Activated CD4-positive, alpha-beta T cell treated with anti-CD3 and anti-CD28 coated beads for 24 hours (primary cell): Measurements from ENCODE around the gene MED17.
"Not testable (repeated sequence)": the region's sequence is repeated elsewhere in the genome, so short reads cannot be mapped to it uniquely, and the experiment has no call there.

Experiments
- DNase-seq, 2 donors: peaks; one replicate each; pipeline ENCODE4 v3.0.0-alpha.2; 2020; ENCODE audit warnings: low read depth in 2 of 2

Gene MED17

GRCh38 chr11:93757924-93758865, 25.9 kb upstream of the MED17 start:
- DNase-seq: no peak

- DNase-seq: not testable (repeated sequence)
Observed at GRCh38 chr11:93759123-93759522, 25.0 kb upstream of the MED17 start.

- no peak for DNase-seq
Observed at GRCh38 chr11:93761910-93762309, 22.2 kb upstream of the MED17 start.

GRCh38 chr11:93765551-93765950, 18.5 kb upstream of the MED17 start:
- DNase-seq: no peak

DNA sequence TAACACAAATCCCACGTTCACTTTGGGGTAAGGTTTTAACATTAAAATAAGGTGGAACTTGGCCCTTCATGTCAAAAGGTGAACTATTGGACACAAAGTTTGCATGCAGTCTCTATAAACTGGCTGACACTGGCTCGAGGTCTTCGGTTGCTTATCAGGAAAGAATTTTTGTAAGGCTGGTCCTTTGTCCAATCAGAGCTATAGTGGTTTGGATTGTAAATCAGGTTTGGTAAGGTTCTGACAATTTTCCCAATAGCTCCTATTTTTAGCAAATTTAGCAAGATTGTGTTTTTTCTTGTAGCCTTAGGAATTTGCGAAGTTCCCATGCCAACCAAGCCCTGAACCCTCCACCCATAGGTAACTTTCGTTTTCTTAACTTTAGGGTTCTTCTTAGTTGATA, 17.6 kb upstream of the MED17 start:
- no peak for DNase-seq

- no peak for DNase-seq
Observed at GRCh38 chr11:93767018-93767417, 17.1 kb upstream of the MED17 start.

- no peak for DNase-seq
Observed at GRCh38 chr11:93770160-93770559, 13.9 kb upstream of the MED17 start.

DNA sequence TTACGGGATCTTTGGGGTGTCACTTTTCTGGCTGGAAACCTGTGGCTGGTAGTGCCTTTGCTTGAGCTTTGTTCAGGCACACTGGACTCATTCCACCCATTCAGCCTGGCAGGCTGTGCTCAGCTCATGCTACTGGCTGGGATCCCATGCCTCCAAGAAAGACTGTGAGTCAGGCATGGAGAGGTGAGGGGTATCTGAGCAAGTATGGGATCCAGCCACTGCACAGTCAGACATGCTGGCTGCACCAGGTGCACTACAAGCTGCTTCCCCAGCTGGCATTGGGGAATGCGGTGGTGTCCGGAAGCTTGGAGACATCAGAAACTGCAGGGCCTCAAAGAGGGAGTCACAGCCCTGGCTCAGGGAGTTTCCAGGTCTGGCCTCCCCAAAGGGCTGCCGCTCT, 12.0 kb upstream of the MED17 start:
- no peak for DNase-seq

GRCh38 chr11:93773045-93773477, 11.0 kb upstream of the MED17 start:
- no peak for DNase-seq

DNA sequence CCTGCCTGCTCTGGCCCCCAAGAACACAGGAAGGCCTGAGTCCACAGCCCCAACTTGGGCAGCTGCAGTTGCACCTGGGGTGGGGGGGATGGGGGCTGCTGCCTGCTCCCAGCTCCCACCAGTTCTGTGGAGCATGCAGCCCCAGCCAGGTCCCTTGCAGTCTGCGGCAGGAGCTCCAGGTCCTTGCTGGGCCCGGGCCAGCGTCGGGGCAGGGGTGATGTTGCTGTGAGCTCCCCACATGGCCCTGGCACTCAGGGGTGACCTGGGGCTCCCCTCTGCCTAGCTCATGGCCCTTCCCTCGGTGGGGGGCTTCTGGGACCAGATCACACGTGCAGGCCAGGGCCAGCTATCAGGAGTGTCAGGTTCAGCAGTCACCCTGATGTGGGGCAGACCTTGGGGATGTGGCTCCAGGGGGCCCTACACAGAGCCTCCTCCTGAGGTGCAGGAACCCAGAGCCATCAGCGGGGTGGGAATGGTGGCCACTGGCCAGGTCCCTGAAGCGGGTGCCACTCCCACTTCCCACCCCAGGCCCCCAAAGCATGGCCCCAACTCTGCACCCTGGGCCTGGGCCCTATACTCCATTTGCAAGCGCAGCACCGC, 10.4 kb upstream of the MED17 start:
- DNase-seq: no peak

DNA sequence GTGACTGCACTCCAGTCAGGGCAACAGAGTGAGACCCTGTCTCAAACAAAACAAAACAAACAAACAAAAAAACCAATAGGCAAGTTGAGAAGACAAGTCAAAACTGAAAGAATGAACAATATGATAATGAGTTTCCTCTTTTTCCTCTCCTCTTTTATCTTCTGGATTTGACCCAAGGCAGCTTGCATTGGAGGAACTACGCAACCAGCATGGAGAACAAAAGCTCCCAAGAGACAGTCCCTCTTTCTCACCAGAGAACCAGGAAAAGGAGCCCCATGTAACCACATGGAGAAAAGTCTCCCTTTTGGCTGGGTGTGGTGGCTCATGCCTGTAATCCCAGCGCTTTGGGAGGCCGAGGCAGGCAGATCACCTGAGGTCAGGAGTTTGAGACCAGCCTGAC, 9.5 kb upstream of the MED17 start:
- not testable (repeated sequence) for DNase-seq

- no peak for DNase-seq
Observed at GRCh38 chr11:93775289-93775688, 8.8 kb upstream of the MED17 start.

DNA sequence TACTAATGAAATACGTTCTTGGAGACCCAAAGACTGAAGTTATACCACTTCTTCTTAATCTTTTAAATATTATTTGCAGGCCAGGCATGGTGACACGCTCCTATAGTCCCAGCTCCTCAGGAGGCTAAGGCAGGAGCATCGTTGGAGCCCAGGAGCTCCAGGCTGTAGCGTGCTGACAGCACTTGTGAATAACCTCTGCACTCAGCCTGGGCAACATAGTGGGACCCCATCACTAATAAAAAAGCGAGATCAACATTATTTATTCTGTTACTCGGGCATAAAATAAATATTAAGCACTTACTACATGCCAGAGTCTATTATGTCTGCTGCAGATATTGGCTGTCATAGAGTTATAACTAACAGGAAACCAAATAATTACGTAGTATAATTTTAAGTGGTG, 720 bp upstream of the MED17 start:
- DNase-seq: no peak

DNA sequence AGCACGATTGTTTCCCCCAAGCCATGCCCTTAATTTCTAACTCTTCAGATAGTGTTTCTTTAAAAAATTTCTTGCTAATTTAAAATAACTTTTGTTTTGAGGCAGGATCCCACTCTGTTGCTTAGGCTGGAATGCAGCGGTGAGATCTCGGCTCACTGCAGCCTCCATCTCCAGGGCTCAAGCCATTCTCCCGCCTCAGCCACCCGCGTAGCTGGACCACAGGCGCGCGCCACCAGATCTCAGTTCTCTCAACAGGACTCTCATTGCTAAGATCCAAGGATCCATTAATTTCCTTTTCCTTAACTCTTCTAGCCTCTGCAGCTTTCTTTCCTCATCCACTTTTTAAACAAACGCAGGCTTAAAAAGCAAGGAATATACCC, 327 bp upstream of the MED17 start:
- DNase-seq: no peak

DNA sequence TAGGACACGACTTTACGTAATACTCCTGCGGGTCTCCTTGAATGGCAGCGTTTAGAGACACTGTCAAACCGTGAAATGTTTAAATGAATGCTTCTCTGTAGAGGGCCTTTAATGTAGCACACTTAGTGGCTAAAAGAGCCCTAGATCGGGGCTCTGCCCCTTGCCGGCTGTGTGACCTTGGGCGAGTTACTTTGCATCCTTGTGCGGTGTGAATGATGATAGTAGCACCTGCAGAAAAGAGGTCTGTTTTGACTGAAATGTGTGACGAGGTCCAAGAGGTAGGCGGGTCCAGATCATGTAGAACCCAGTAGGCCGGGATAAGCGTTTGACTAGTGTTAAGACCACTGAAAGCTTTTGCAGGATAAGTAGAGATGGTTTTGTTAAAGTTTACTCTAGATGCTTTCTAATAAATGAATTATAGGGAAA, 866 bp downstream of the MED17 start:
- no peak for DNase-seq

- DNase-seq: no peak
Observed at GRCh38 chr11:93791493-93791892, 7.4 kb downstream of the MED17 start.

DNA sequence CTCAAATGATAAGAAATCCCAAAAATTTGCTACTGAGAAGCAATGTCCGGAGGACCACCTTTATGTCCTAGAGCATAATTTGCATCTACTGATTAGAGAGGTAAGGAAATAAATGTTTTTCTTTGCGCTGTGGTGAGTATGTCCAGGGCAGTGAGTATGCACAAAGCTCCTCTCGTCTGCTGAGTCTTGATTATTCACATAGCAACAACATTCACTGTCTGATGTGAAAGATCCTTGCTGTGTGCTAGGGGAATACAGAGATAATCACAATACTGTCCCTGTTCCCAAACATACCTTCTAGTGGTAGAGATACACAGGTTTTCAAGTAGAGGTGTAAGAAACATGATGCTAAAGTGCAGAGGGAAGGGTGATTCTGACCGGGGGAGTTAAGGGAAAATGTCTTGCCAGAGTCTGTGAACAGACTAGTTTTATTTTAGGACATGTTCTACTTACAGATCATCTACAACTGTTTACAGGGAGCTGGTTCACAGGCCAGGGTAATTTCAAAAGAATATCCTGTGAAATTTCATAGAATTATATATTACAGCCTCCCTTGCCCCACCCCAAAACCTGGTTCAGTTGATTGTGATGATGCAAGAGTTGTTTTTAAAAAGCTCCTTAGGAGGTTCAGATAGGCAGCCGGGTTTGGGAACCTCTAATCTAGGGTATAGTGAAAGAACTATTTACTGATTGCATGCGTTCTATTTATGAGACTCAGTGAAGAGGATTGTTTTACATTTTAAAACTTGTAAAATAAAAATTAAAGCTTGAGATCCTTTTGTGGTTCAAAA, 12.6 kb downstream of the MED17 start:
- DNase-seq: no peak

DNA sequence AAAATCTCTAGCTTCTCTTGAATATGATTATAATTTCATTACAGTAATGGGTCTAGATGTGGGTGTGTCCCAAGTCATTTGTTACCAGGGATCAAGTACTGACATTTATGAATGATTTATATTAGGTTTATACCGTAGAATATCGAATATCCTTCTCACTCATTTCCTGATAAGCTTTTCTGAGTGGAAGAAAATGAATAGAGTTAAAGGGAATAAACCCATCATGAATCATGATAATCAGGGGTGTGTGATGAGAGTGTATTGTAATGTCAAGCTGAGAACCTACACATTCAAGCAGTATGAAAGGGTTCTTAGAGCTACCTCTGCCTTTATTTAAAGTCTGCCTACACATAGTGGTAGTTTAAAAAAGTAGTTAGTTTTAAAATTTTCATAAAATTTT, 17.3 kb downstream of the MED17 start:
- DNase-seq: no peak

GRCh38 chr11:93804879-93805278, 20.8 kb downstream of the MED17 start:
- DNase-seq: no peak

DNA sequence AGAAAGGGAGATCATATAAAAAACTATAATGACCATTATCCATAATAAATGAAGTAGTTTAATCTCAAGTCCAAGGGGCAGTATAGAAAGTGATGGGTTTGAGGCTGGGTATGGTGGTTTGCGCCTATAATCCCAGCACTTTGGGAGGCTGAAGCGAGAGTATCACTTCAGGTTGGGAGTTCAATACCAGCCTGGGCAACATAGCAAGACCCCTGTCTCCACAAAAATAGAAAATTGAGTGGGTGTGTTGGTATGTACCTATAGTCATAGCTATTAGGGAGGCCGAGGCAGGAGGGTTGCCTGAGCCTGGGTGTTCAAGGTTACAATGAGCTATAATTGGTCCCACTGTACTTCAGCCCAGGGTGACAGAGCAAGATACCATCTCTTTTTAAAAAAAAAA, 23.9 kb downstream of the MED17 start:
- DNase-seq: no peak

GRCh38 chr11:93813974-93814373, 29.9 kb downstream of the MED17 start:
- no peak for DNase-seq

DNA sequence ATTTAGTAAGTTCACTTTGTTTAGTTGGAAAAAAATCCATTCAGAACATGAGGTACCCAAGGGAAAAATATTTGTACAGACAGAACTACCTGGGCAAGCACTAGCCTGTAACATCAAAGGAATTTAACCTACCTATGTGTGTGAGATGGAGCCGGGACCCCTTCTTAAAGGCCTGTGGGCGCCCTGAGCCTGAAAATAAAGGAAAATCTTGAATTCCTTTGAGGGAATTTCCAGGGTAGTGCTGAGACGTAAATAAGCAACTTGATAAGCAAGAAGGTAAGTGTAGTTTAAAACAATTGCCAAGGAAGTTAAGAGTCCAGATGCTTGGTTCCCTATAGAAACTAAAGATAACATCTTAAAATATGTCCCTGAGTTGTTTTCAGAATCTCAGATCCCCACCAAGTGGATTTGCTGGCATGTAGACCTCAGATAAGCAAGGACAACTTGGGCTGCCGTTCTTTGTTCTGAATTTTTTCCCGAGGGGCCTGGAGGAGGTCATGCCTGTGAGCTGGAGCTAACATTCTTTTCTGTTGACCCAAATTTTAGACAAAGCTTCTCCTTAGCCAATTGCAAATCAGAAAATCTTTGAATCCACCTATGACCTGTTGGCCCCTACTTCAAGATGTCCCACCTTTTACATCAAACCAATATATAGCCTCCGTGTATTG, 31.0 kb downstream of the MED17 start:
- no peak for DNase-seq
